ENCODE results near the gene CALCOCO2. TPM values are rescaled to one million over a fixed set of nuclear protein-coding genes. Genes with fewer than 3 reads are reported as not detected.
"Not testable (repeated sequence)": the region's sequence is repeated elsewhere in the genome, so short reads cannot be mapped to it uniquely, and the experiment has no call there.

Gene CALCOCO2
- total RNA-seq, 4 donors from 2014 or later, result 177 to 244 (median 227) TPM

- no peak for ATAC-seq
- Histone ChIP-seq H3K4me1 (peaks cover 0 to 11% (median 0%) of the 10 kb centered on the region in 3 donors), H3K27ac (no peak overlapping the region), H3K9me3 (no peaks in the 10 kb centered on the region), H3K4me3 (no peak overlapping the region), H3K27me3 (peaks cover 27% of the 10 kb centered on the region), H3K36me3 (no peaks in the 10 kb centered on the region)
- 24% methylated on average over 2 of the region's 3 CpGs; no CpG with 5 or more reads in 1 of the 2 donors for WGBS, 2 donors (ENCODE audit: low coverage in 1 of 2)
- no peak for TF ChIP-seq POLR2AphosphoS5 (IDR thresholded peaks at IDR 0.05)
- TF ChIP-seq POLR2A (IDR thresholded peaks at IDR 0.05), result no peak
- no peak for TF ChIP-seq CTCF (IDR thresholded peaks at IDR 0.05)
- TF ChIP-seq EP300 (IDR thresholded peaks at IDR 0.05), result no peak
Measured at GRCh38 chr17:48792033-48792798, 38.6 kb upstream of the CALCOCO2 start.

- peak; percentile 65 for TF ChIP-seq POLR2AphosphoS5 (IDR thresholded peaks at IDR 0.05)
- no peak for TF ChIP-seq POLR2A (IDR thresholded peaks at IDR 0.05)
- Histone ChIP-seq H3K27me3 (peaks cover 12% of the 10 kb centered on the region), H3K4me3 (no peak overlapping the region), H3K4me1 (peaks cover 0 to 11% (median 0%) of the 10 kb centered on the region in 3 donors), H3K9me3 (no peaks in the 10 kb centered on the region), H3K27ac (no peak overlapping the region), H3K36me3 (no peaks in the 10 kb centered on the region)
- ATAC-seq, result peak; percentile 38
- WGBS, 2 donors (ENCODE audit: low coverage in 1 of 2), result 25 to 47% methylated on average over 8 to 10 of the region's 10 CpGs
Measured at GRCh38 chr17:48795444-48796162, 35.2 kb upstream of the CALCOCO2 start.

- H3K27ac ChIP-seq, H3K4me3 ChIP-seq, ATAC-seq, H3K9me3 ChIP-seq, H3K36me3 ChIP-seq, H3K27me3 ChIP-seq, H3K4me1 ChIP-seq: not testable (repeated sequence)
- 76% methylated on average over 3 to 6 of the region's 6 CpGs for WGBS, 2 donors (ENCODE audit: low coverage in 1 of 2)
Measured at GRCh38 chr17:48796163-48796522, 34.7 kb upstream of the CALCOCO2 start.

- ATAC-seq, result no peak
- H3K9me3 ChIP-seq, result no peaks in the 10 kb centered on the region
- no peak overlapping the region for H3K4me3 ChIP-seq
- no peak overlapping the region for H3K27ac ChIP-seq
- TF ChIP-seq POLR2AphosphoS5 (IDR thresholded peaks at IDR 0.05), result no peak
- no peak for TF ChIP-seq CTCF (IDR thresholded peaks at IDR 0.05)
- no peak for TF ChIP-seq POLR2A (IDR thresholded peaks at IDR 0.05)
- TF ChIP-seq EP300 (IDR thresholded peaks at IDR 0.05), result no peak
- WGBS, 2 donors (ENCODE audit: low coverage in 1 of 2), result 13 to 61% methylated on average over 7 to 8 of the region's 11 CpGs
- no peaks in the 10 kb centered on the region for H3K36me3 ChIP-seq
- peaks cover 0 to 30% (median 0%) of the 10 kb centered on the region in 3 donors for H3K4me1 ChIP-seq
- no peaks in the 10 kb centered on the region for H3K27me3 ChIP-seq
Measured at GRCh38 chr17:48799069-48799723, 31.6 kb upstream of the CALCOCO2 start.

- Histone ChIP-seq H3K27ac (no peak overlapping the region), H3K36me3 (no peaks in the 10 kb centered on the region), H3K4me1 (peaks cover 0 to 33% (median 0%) of the 10 kb centered on the region in 3 donors), H3K4me3 (no peak overlapping the region), H3K27me3 (no peaks in the 10 kb centered on the region), H3K9me3 (no peaks in the 10 kb centered on the region)
- TF ChIP-seq EP300 (IDR thresholded peaks at IDR 0.05) (no peak), POLR2A (IDR thresholded peaks at IDR 0.05) (no peak), POLR2AphosphoS5 (IDR thresholded peaks at IDR 0.05) (no peak), CTCF (IDR thresholded peaks at IDR 0.05) (no peak)
- no peak for ATAC-seq
- 69% methylated on average over 3 to 4 of the region's 5 CpGs for WGBS, 2 donors (ENCODE audit: low coverage in 1 of 2)
Measured at GRCh38 chr17:48800626-48801217, 30.1 kb upstream of the CALCOCO2 start.

Measured in gastroesophageal sphincter (tissue), 4 donors.